SK-N-SH (cell line): Measurements from ENCODE around the gene AGFG2.

Experiments used
- CTCF ChIP-seq: fragments of 200-600 bp; sonication (generic); IDR thresholded peaks from 2 replicates; pipeline ENCODE4 v1.6.1; 2017; ENCODE audit warnings: antibody characterized with exemption, mild to moderate bottlenecking, moderate library complexity
- EP300 ChIP-seq, 2 experiments: IDR thresholded peaks; 2 replicates each; pipeline versions ENCODE4 v1.4.0 to v1.6.1; 2012; ENCODE audit warnings: borderline replicate concordance in 1 of 2, low read depth in 1 of 2, low read length in 1 of 2
- GABPA ChIP-seq: IDR thresholded peaks from 2 replicates; pipeline ENCODE4 v1.4.0; 2012; ENCODE audit warnings: low read depth, mild to moderate bottlenecking
- MAX ChIP-seq: IDR thresholded peaks from 2 replicates; pipeline ENCODE4 v1.4.0; 2012; ENCODE audit warnings: low read depth
- POLR2AphosphoS5 ChIP-seq: IDR thresholded peaks from 2 replicates; pipeline ENCODE4 v1.6.1; 2012; ENCODE audit warnings: low read depth, low read length
- RCOR1 ChIP-seq: fragments of 150-350 bp; IDR thresholded peaks from 2 replicates; pipeline ENCODE4 v1.6.1; 2017; ENCODE audit warnings: antibody characterized with exemption, low read length
- TF ChIP-seq, protein P1 (sequence below): IDR thresholded peaks from 2 replicates; pipeline ENCODE4; 2012

DNA sequence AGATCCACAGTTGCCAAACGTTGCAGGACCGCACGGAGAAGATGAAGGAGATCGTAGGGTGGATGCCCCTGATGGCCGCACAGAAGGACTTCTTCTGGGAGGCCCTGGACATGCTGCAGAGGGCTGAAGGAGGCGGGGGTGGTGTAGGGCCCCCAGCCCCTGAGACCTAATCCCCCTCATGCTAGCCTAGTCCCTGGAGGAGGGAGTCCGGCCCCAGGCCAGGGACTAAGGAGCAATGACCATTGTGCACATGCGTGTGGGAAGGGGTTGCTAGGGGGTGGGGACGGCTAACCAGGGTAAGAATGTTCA lies 61.7 kb downstream of the AGFG2 start:
- no peak for TF ChIP-seq CTCF
- TF ChIP-seq RCOR1, result no peak
- no peak for TF ChIP-seq GABPA
- TF ChIP-seq EP300 (IDR thresholded peaks at IDR 0.05; ENCODE audit: borderline replicate concordance in 1 of 2, low read depth in 1 of 2, low read length in 1 of 2), result no peak
- TF ChIP-seq POLR2AphosphoS5, result no peak
- TF ChIP-seq MAX, result no peak
- TF ChIP-seq, protein P1, sequence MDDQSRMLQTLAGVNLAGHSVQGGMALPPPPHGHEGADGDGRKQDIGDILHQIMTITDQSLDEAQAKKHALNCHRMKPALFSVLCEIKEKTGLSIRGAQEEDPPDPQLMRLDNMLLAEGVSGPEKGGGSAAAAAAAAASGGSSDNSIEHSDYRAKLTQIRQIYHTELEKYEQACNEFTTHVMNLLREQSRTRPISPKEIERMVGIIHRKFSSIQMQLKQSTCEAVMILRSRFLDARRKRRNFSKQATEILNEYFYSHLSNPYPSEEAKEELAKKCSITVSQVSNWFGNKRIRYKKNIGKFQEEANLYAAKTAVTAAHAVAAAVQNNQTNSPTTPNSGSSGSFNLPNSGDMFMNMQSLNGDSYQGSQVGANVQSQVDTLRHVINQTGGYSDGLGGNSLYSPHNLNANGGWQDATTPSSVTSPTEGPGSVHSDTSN, result no peak
